ACC112 (cell line): ENCODE data around the gene AUTS2.

ENCODE experiments used
- H2AFZ ChIP-seq: fragments of 200-600 bp; sonication (generic); one replicate; pipeline ENCODE4 v1.6.0; 2017; ENCODE audit warnings: antibody characterized with exemption, low read length; ENCODE audit not compliant: unreplicated experiment
- H3K27ac ChIP-seq: fragments of 200-600 bp; sonication (generic); 2 replicates; pipeline ENCODE4 v1.5.1; 2014; ENCODE audit warnings: low read depth, mild to moderate bottlenecking, antibody characterized with exemption, low read length, moderate library complexity
- H3K27me3 ChIP-seq: fragments of 200-600 bp; sonication (generic); 2 replicates; pipeline ENCODE4 v1.6.1; 2014; ENCODE audit warnings: mild to moderate bottlenecking, antibody characterized with exemption, low read length, moderate library complexity, mixed read lengths; ENCODE audit not compliant: insufficient read depth
- H3K36me3 ChIP-seq: fragments of 200-600 bp; sonication (generic); 2 replicates; pipeline ENCODE4 v1.6.1; 2016; ENCODE audit warnings: mild to moderate bottlenecking, antibody characterized with exemption, low read length, moderate library complexity, mixed read lengths; ENCODE audit not compliant: insufficient read depth
- H3K4me1 ChIP-seq: fragments of 200-600 bp; sonication (generic); one replicate; pipeline ENCODE4 v1.6.1; 2016; ENCODE audit warnings: low read length, mixed read lengths; ENCODE audit not compliant: insufficient read depth, unreplicated experiment, control insufficient read depth
- H3K4me3 ChIP-seq: fragments of 200-600 bp; sonication (generic); 2 replicates; pipeline ENCODE4 v1.5.1; 2014; ENCODE audit warnings: mild to moderate bottlenecking, low read depth, low read length
- H3K79me2 ChIP-seq: fragments of 200-600 bp; sonication (generic); one replicate; pipeline ENCODE4 v1.6.0; 2016; ENCODE audit warnings: low read length; ENCODE audit not compliant: control insufficient read depth, unreplicated experiment, insufficient read depth

AUTS2 gene

GRCh38 chr7:69871886-69872569 is 273.8 kb downstream of the AUTS2 start:
- H3K27me3 ChIP-seq: no peaks in the 10 kb centered on the region
- peak overlapping the region; percentile 62 for H2AFZ ChIP-seq
- no peaks in the 10 kb centered on the region for H3K36me3 ChIP-seq
- 0 out of 2 replicates have a peak overlapping the region, but pooled peaks have one; percentile 11 for H3K4me3 ChIP-seq
- no peaks in the 10 kb centered on the region for H3K79me2 ChIP-seq
- peaks cover 16% of the 10 kb centered on the region for H3K4me1 ChIP-seq
- H3K27ac ChIP-seq: peak overlapping the region; percentile 74

GRCh38 chr7:69873512-69873911 is 275.2 kb downstream of the AUTS2 start:
- Histone ChIP-seq H3K36me3 (no peaks in the 10 kb centered on the region), H2AFZ (no peak overlapping the region), H3K27me3 (no peaks in the 10 kb centered on the region), H3K4me3 (no peak overlapping the region), H3K79me2 (no peaks in the 10 kb centered on the region), H3K4me1 (peaks cover 16% of the 10 kb centered on the region), H3K27ac (no peak overlapping the region)

DNA sequence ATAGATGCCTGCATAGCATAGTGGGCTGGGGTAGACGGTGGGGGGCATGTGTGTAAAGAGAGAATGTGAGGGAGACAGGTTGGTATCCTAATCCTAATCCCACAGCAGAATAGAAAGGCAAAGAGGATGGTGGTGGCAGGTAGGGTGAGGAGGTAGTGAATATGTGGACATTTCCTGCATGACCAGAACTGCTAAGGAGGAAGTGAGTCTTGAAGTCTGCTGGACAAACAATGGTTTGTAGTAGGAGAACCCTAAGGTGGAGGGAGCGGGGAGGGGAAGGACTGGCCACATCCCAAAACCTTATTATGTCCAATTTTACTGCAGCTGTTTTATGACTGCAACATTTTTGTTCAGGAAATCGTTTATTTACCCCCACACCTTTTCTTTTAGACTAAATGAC is 279.7 kb downstream of the AUTS2 start:
- no peaks in the 10 kb centered on the region for H3K4me1 ChIP-seq
- no peak overlapping the region for H3K27ac ChIP-seq
- H3K4me3 ChIP-seq: no peak overlapping the region
- H2AFZ ChIP-seq: no peak overlapping the region
- H3K27me3 ChIP-seq: no peaks in the 10 kb centered on the region
- no peaks in the 10 kb centered on the region for H3K36me3 ChIP-seq
- no peaks in the 10 kb centered on the region for H3K79me2 ChIP-seq

DNA sequence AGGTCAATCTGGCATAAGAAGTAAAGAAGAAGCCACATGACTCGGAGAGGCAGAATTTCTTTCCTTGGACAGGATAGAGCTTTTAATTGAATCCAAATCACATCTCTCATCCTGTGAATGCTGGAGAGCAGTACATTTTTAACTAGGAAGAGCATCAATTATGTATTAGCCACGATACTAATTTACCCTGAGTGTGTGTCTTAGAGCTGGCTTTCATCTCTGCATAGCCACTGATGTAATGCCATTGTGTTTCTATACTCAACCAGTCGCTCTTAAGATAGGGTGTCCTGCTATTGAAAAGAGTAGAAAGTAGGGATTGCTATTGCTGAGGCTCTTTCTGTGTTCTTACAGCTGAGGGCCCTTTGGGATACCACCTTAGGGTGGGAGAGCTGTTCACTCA is 280.3 kb downstream of the AUTS2 start:
- no peaks in the 10 kb centered on the region for H3K79me2 ChIP-seq
- no peaks in the 10 kb centered on the region for H3K36me3 ChIP-seq

DNA sequence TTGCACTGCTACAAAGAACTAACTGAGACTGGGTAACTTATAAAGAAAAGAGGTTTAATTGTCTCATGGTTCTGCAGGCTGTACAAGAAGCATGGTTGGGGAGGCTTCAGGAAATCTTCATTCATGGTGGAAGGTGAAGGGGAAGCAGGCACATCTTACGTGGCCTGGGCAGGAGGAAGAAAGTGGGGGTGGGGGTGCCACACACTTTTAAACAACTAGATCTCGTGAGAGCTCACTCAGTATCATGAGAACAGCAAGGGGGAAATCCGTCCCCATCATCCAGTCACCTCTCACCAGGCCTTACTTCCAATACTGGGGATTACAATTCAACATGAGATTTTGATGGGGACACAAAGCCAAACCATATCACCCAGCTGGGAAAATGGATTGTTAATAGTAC is 281.7 kb downstream of the AUTS2 start:
- Histone ChIP-seq H3K36me3 (no peaks in the 10 kb centered on the region), H2AFZ (no peak overlapping the region), H3K27ac (no peak overlapping the region), H3K4me1 (no peaks in the 10 kb centered on the region), H3K79me2 (no peaks in the 10 kb centered on the region), H3K4me3 (no peak overlapping the region), H3K27me3 (no peaks in the 10 kb centered on the region)

More for the DNA sequence above, 280.3 kb downstream of the AUTS2 start:
- Histone ChIP-seq H2AFZ (no peak overlapping the region), H3K27ac (no peak overlapping the region), H3K4me1 (no peaks in the 10 kb centered on the region), H3K27me3 (no peaks in the 10 kb centered on the region), H3K4me3 (no peak overlapping the region)

- H3K79me2 ChIP-seq: no peaks in the 10 kb centered on the region
- H3K4me3 ChIP-seq: no peak overlapping the region
- no peaks in the 10 kb centered on the region for H3K36me3 ChIP-seq
- no peaks in the 10 kb centered on the region for H3K4me1 ChIP-seq
- H3K27me3 ChIP-seq: no peaks in the 10 kb centered on the region
- H2AFZ ChIP-seq: no peak overlapping the region
- H3K27ac ChIP-seq: no peak overlapping the region
Measured at GRCh38 chr7:69880840-69881239, 282.6 kb downstream of the AUTS2 start.

- Histone ChIP-seq H3K4me1 (no peaks in the 10 kb centered on the region), H3K79me2 (no peaks in the 10 kb centered on the region), H3K36me3 (no peaks in the 10 kb centered on the region), H3K4me3 (no peak overlapping the region), H2AFZ (no peak overlapping the region), H3K27me3 (no peaks in the 10 kb centered on the region), H3K27ac (no peak overlapping the region)
Measured at GRCh38 chr7:69882269-69882668, 284.0 kb downstream of the AUTS2 start.

GRCh38 chr7:69883399-69883891 is 285.2 kb downstream of the AUTS2 start:
- H3K4me1 ChIP-seq: no peaks in the 10 kb centered on the region

DNA sequence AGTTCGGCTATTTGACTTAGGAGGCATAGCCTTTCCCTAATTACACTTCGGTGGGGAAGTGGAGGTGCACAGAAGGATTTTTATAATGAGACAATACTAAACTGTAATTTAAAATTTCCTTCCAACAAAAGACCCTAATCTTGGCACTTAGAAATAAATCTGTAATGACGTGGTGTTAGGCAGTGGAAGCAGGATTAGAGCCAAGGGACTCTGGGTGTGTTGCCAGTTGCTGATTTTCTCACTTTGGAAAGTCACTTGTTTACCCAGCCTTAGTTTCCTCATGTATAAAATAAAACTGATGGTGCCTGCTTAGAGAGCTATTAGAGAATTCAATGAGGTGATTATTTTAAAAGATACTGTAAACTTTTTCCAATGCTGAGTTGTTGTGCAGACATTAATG is 287.2 kb downstream of the AUTS2 start:
- H3K27me3 ChIP-seq: no peaks in the 10 kb centered on the region
- no peak overlapping the region for H3K4me3 ChIP-seq
- H2AFZ ChIP-seq: no peak overlapping the region
- no peaks in the 10 kb centered on the region for H3K4me1 ChIP-seq
- H3K36me3 ChIP-seq: no peaks in the 10 kb centered on the region
- no peak overlapping the region for H3K27ac ChIP-seq
- H3K79me2 ChIP-seq: no peaks in the 10 kb centered on the region

More at GRCh38 chr7:69883399-69883891, 285.2 kb downstream of the AUTS2 start:
- no peaks in the 10 kb centered on the region for H3K79me2 ChIP-seq
- H3K4me3 ChIP-seq: no peak overlapping the region
- no peaks in the 10 kb centered on the region for H3K36me3 ChIP-seq
- no peak overlapping the region for H3K27ac ChIP-seq
- H3K27me3 ChIP-seq: no peaks in the 10 kb centered on the region
- no peak overlapping the region for H2AFZ ChIP-seq

- Histone ChIP-seq H3K27me3 (no peaks in the 10 kb centered on the region), H3K4me3 (no peak overlapping the region), H3K36me3 (no peaks in the 10 kb centered on the region), H3K27ac (no peak overlapping the region), H3K79me2 (no peaks in the 10 kb centered on the region), H2AFZ (no peak overlapping the region), H3K4me1 (no peaks in the 10 kb centered on the region)
Measured at GRCh38 chr7:69889338-69889975, 291.2 kb downstream of the AUTS2 start.

GRCh38 chr7:69889976-69890351 is 291.7 kb downstream of the AUTS2 start:
- no peaks in the 10 kb centered on the region for H3K79me2 ChIP-seq
- no peak overlapping the region for H3K27ac ChIP-seq
- H3K4me3 ChIP-seq: no peak overlapping the region
- H2AFZ ChIP-seq: no peak overlapping the region
- H3K27me3 ChIP-seq: no peaks in the 10 kb centered on the region
- H3K36me3 ChIP-seq: no peaks in the 10 kb centered on the region
- no peaks in the 10 kb centered on the region for H3K4me1 ChIP-seq
